ENCODE measurements around the gene USO1.

DNA sequence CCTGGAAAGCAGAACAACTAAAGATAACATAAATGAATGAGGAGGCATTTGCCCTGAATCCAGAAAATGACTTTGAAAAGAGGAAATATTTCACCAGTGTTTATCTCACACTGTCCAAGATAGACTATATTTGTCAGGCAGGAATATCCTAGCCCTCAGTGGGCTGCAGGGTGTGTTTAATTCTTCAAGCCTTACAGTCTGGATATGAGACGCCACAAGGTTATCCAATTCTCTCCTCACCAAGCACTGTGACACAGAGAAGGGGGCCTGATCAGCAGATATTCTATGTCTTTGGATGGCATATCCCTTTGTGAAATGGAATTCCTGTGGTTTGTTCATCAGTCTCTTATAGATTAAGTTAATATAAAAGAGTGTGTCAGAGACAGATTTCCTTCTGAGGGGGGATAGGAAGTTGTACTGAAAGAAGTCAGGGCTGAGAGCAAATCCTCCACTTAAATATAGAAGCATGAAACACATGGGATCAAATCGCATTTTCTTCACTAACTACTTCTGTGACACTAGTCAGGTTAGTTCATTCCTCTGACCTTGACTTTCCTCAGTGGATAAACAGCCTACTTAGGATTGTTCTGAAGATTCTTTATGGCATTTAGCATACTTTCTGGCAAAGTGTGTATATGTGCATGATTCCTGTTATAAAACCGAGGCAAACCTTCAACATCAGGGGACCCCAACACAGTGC lies 44.4 kb upstream of the USO1 start:
- TF ChIP-seq EP300 (IDR thresholded peaks at IDR 0.05) (no peak), POLR2A (IDR thresholded peaks at IDR 0.05) (no peak)
